ENCODE data around the gene DDX10. TPM values are rescaled to one million over a fixed set of nuclear protein-coding genes. Genes with fewer than 3 reads are reported as not detected.

The DDX10 gene
- polyA plus RNA-seq, 1 donor from 2014 or later = 15.9 TPM

DNA sequence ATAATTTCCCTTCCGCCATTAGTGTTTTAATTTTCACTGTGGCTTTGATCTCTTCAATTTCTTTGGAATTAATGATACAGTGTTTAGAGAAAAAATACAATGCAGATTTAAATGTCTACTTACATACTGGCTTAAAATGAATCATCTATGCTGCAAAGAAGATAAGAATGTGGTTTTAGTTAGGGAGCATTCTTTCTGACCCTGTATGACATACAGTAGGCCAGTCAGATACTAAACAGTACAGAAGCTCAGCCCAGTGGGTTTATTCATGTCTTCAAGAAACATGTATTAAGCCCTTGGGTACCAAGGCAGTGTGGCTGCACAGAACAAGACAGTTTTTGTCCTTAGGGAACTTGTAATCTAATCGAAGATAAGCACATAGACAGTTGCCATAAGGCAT lies 268.8 kb downstream of the DDX10 start:
- no peaks in the 10 kb centered on the region for H3K79me2 ChIP-seq (replicated peaks; ENCODE audit: insufficient read depth, low read length)
- no peak overlapping the region for H3K4me2 ChIP-seq (ENCODE audit: low read length)
- TF ChIP-seq TAF1 (IDR thresholded peaks at IDR 0.05; ENCODE audit: low read depth) = no peak
- no peaks in the 10 kb centered on the region for H3K9me3 ChIP-seq (ENCODE audit: low read length)
- no peaks in the 10 kb centered on the region for H3F3A ChIP-seq (ENCODE audit: insufficient read depth, low read length, poor library complexity, severe bottlenecking)
- H3K27me3 ChIP-seq (ENCODE audit: insufficient read depth, low read depth, low read length) = no peaks in the 10 kb centered on the region
- no peak overlapping the region for H3K4me3 ChIP-seq (ENCODE audit: low read length)
- no peak overlapping the region for H3K27ac ChIP-seq (ENCODE audit: low read length)
- no peak overlapping the region for H3K9ac ChIP-seq (ENCODE audit: low read length)
- H3K9me2 ChIP-seq (ENCODE audit: insufficient read depth, low read length) = no peaks in the 10 kb centered on the region
- no peaks in the 10 kb centered on the region for H4K20me1 ChIP-seq (ENCODE audit: insufficient read depth)
- H2AFZ ChIP-seq (ENCODE audit: low read depth, low read length) = no peak overlapping the region
- no peaks in the 10 kb centered on the region for H3K36me3 ChIP-seq (ENCODE audit: insufficient read depth, low read length)

DNA sequence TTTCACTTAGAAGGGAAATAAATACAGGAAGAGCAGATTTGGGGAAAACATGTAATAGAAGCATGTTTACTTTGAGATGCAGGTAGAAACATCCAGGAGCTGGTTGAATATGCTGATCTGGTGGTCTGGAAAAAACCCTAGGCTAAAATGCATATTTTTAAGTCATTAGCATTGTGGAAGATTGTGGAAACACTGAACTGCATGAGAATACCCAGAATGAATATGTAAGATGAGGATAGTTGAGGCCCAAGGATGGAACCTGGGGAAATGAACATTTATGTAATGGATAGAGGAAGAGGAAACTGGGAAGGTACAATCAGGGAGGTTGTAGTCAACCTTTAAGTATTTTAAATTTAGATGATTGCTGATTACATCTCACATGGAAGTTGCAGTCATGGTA lies 269.4 kb downstream of the DDX10 start:
- H3K4me2 ChIP-seq (ENCODE audit: low read length) = no peak overlapping the region
- H3K9ac ChIP-seq (ENCODE audit: low read length) = no peak overlapping the region
- H3K79me2 ChIP-seq (replicated peaks; ENCODE audit: insufficient read depth, low read length) = no peaks in the 10 kb centered on the region
- H3K27me3 ChIP-seq (ENCODE audit: insufficient read depth, low read depth, low read length) = no peaks in the 10 kb centered on the region
- no peaks in the 10 kb centered on the region for H3K9me2 ChIP-seq (ENCODE audit: insufficient read depth, low read length)
- H2AFZ ChIP-seq (ENCODE audit: low read depth, low read length) = no peak overlapping the region
- no peaks in the 10 kb centered on the region for H3F3A ChIP-seq (ENCODE audit: insufficient read depth, low read length, poor library complexity, severe bottlenecking)
- H3K36me3 ChIP-seq (ENCODE audit: insufficient read depth, low read length) = no peaks in the 10 kb centered on the region
- H3K4me3 ChIP-seq (ENCODE audit: low read length) = no peak overlapping the region
- H3K9me3 ChIP-seq (ENCODE audit: low read length) = no peaks in the 10 kb centered on the region
- H3K27ac ChIP-seq (ENCODE audit: low read length) = no peak overlapping the region
- TF ChIP-seq TAF1 (IDR thresholded peaks at IDR 0.05; ENCODE audit: low read depth) (no peak), MXI1 (conservative IDR thresholded peaks at IDR 0.05; ENCODE audit: poor library complexity, severe bottlenecking) (no peak), REST (IDR thresholded peaks at IDR 0.05; ENCODE audit: borderline replicate concordance) (no peak), EZH2 (IDR thresholded peaks at IDR 0.05; ENCODE audit: borderline replicate concordance, insufficient read depth, low read length, poor library complexity, severe bottlenecking) (no peak), EP300 (conservative IDR thresholded peaks at IDR 0.05; ENCODE audit: poor library complexity, severe bottlenecking) (no peak), RAD21 (conservative IDR thresholded peaks at IDR 0.05) (no peak), POLR2AphosphoS5 (IDR thresholded peaks at IDR 0.05) (no peak), CTCF (IDR thresholded peaks at IDR 0.05; ENCODE audit: poor library complexity, severe bottlenecking) (no peak), SMC3 (conservative IDR thresholded peaks at IDR 0.05; ENCODE audit: poor library complexity) (no peak)
- no peaks in the 10 kb centered on the region for H4K20me1 ChIP-seq (ENCODE audit: insufficient read depth)

- no peak overlapping the region for H3K27ac ChIP-seq (ENCODE audit: low read length)
- no peaks in the 10 kb centered on the region for H3K79me2 ChIP-seq (replicated peaks; ENCODE audit: insufficient read depth, low read length)
- H3K4me2 ChIP-seq (ENCODE audit: low read length) = no peak overlapping the region
- H3K27me3 ChIP-seq (ENCODE audit: insufficient read depth, low read depth, low read length) = no peaks in the 10 kb centered on the region
- no peaks in the 10 kb centered on the region for H3K9me3 ChIP-seq (ENCODE audit: low read length)
- TF ChIP-seq SMC3 (conservative IDR thresholded peaks at IDR 0.05; ENCODE audit: poor library complexity) = no peak
- TF ChIP-seq REST (IDR thresholded peaks at IDR 0.05; ENCODE audit: borderline replicate concordance) = no peak
- no peak for TF ChIP-seq EZH2 (IDR thresholded peaks at IDR 0.05; ENCODE audit: borderline replicate concordance, insufficient read depth, low read length, poor library complexity, severe bottlenecking)
- TF ChIP-seq POLR2AphosphoS5 (IDR thresholded peaks at IDR 0.05) = no peak
- no peak for TF ChIP-seq TAF1 (IDR thresholded peaks at IDR 0.05; ENCODE audit: low read depth)
- TF ChIP-seq MXI1 (conservative IDR thresholded peaks at IDR 0.05; ENCODE audit: poor library complexity, severe bottlenecking) = no peak
- TF ChIP-seq CTCF (IDR thresholded peaks at IDR 0.05; ENCODE audit: poor library complexity, severe bottlenecking) = no peak
- no peak for TF ChIP-seq EP300 (conservative IDR thresholded peaks at IDR 0.05; ENCODE audit: poor library complexity, severe bottlenecking)
- no peak for TF ChIP-seq RAD21 (conservative IDR thresholded peaks at IDR 0.05)
- no peaks in the 10 kb centered on the region for H4K20me1 ChIP-seq (ENCODE audit: insufficient read depth)
- no peak overlapping the region for H3K9ac ChIP-seq (ENCODE audit: low read length)
- no peaks in the 10 kb centered on the region for H3K36me3 ChIP-seq (ENCODE audit: insufficient read depth, low read length)
- H3K9me2 ChIP-seq (ENCODE audit: insufficient read depth, low read length) = no peaks in the 10 kb centered on the region
- no peak overlapping the region for H3K4me3 ChIP-seq (ENCODE audit: low read length)
- no peak overlapping the region for H2AFZ ChIP-seq (ENCODE audit: low read depth, low read length)
- H3F3A ChIP-seq (ENCODE audit: insufficient read depth, low read length, poor library complexity, severe bottlenecking) = no peaks in the 10 kb centered on the region
Observed at GRCh38 chr11:108934696-108935095, 269.8 kb downstream of the DDX10 start.
